ENCODE results near the gene GLB1L2.

GLB1L2 gene

GRCh38 chr11:134364261-134364660 is 32.5 kb downstream of the GLB1L2 start:
- DNase-seq (ENCODE audit: extremely low read depth, low read depth), result no peak
- TF ChIP-seq, protein P1, sequence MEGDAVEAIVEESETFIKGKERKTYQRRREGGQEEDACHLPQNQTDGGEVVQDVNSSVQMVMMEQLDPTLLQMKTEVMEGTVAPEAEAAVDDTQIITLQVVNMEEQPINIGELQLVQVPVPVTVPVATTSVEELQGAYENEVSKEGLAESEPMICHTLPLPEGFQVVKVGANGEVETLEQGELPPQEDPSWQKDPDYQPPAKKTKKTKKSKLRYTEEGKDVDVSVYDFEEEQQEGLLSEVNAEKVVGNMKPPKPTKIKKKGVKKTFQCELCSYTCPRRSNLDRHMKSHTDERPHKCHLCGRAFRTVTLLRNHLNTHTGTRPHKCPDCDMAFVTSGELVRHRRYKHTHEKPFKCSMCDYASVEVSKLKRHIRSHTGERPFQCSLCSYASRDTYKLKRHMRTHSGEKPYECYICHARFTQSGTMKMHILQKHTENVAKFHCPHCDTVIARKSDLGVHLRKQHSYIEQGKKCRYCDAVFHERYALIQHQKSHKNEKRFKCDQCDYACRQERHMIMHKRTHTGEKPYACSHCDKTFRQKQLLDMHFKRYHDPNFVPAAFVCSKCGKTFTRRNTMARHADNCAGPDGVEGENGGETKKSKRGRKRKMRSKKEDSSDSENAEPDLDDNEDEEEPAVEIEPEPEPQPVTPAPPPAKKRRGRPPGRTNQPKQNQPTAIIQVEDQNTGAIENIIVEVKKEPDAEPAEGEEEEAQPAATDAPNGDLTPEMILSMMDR (IDR thresholded peaks at IDR 0.05; ENCODE audit: low read depth, low read length), result no peak

GRCh38 chr11:134365011-134365925 is 33.5 kb downstream of the GLB1L2 start:
- TF ChIP-seq, protein P1 (IDR thresholded peaks at IDR 0.05; ENCODE audit: low read depth, low read length), result no peak
- DNase-seq (ENCODE audit: extremely low read depth, low read depth), result no peak

DNA sequence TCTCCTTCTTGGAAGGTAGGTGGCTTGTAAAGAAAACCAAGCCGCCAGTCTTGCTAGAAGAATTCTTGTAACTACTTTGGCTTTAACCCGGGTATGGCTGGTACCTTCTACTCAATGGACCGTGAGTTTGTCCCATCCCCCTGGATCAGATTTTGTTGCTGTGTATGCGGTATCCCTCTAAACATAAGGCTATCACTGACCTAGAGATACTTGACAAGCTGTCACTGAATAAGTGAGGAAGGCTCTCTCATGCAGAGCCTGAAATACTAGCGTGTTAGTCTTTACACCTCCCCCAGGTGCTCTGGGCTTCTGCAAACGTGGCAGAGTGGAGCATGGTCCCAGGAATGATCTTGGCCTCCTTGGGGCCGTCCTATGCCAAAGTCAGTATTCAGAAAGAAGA is 34.5 kb downstream of the GLB1L2 start:
- no peak for DNase-seq (ENCODE audit: extremely low read depth, low read depth)
- TF ChIP-seq, protein P1 (IDR thresholded peaks at IDR 0.05; ENCODE audit: low read depth, low read length), result no peak

DNA sequence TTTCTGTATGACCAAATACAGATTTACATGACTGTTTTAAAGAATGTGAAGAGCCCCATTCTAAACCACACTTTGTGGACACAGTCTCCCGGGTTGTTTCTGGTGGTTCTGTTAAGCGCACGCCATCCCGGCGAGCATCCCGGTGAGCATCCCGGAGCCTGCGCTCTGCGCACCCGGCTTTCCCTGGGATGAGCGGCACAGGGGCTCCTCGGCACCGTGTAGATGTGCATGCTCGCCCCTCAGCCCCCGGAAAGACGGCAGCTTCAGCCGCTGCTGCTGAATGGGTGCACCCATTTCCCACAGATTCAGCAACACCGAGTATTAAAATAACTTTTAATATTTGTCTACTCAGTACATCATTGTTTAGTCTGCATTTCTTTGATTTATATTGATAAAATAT is 36.0 kb downstream of the GLB1L2 start:
- DNase-seq (ENCODE audit: extremely low read depth, low read depth), result no peak
- TF ChIP-seq, protein P1 (IDR thresholded peaks at IDR 0.05; ENCODE audit: low read depth, low read length), result no peak

- TF ChIP-seq, protein P1 (IDR thresholded peaks at IDR 0.05; ENCODE audit: low read depth, low read length), result no peak
- no peak for DNase-seq (ENCODE audit: extremely low read depth, low read depth)
Observed at GRCh38 chr11:134369656-134370525, 38.1 kb downstream of the GLB1L2 start.

GRCh38 chr11:134370526-134371435 is 39.0 kb downstream of the GLB1L2 start:
- TF ChIP-seq, protein P1 (IDR thresholded peaks at IDR 0.05; ENCODE audit: low read depth, low read length), result no peak
- DNase-seq (ENCODE audit: extremely low read depth, low read depth), result no peak

Measured in AG09319 (cell line).